Measurements from ENCODE around the gene VSIR. TPM values are rescaled to one million over a fixed set of nuclear protein-coding genes. Genes with fewer than 3 reads are reported as not detected.

The VSIR gene
- total RNA-seq, 2 donors from 2014 or later, result 14.8 to 17.1 TPM

- TF ChIP-seq POLR2A (IDR thresholded peaks at IDR 0.05), result no peak
- TF ChIP-seq, protein P1, sequence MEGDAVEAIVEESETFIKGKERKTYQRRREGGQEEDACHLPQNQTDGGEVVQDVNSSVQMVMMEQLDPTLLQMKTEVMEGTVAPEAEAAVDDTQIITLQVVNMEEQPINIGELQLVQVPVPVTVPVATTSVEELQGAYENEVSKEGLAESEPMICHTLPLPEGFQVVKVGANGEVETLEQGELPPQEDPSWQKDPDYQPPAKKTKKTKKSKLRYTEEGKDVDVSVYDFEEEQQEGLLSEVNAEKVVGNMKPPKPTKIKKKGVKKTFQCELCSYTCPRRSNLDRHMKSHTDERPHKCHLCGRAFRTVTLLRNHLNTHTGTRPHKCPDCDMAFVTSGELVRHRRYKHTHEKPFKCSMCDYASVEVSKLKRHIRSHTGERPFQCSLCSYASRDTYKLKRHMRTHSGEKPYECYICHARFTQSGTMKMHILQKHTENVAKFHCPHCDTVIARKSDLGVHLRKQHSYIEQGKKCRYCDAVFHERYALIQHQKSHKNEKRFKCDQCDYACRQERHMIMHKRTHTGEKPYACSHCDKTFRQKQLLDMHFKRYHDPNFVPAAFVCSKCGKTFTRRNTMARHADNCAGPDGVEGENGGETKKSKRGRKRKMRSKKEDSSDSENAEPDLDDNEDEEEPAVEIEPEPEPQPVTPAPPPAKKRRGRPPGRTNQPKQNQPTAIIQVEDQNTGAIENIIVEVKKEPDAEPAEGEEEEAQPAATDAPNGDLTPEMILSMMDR (IDR thresholded peaks at IDR 0.05), result no peak
- no peak for DNase-seq
- H3K9me3 ChIP-seq, result no peaks in the 10 kb centered on the region
- H3K4me3 ChIP-seq, result no peak overlapping the region
- intact Hi-C loops (cut with DNase I), result no loop called here
- WGBS, 2 donors, result 89 to 90% methylated on average over 10 of the region's 10 CpGs
- H3K27me3 ChIP-seq, result no peaks in the 10 kb centered on the region
- no peaks in the 10 kb centered on the region for H3K36me3 ChIP-seq (replicated peaks in 1 of 2; ENCODE audit: insufficient read depth in 1 of 2, low read depth in 2 of 2)
- no peak for ATAC-seq
- H3K4me1 ChIP-seq, result peaks cover 24% of the 10 kb centered on the region
- H3K27ac ChIP-seq, result no peak overlapping the region
Observed at GRCh38 chr10:71742301-71743088, 30.8 kb downstream of the VSIR start.

- H3K36me3 ChIP-seq (replicated peaks in 1 of 2; ENCODE audit: insufficient read depth in 1 of 2, low read depth in 2 of 2), result no peaks in the 10 kb centered on the region
- peaks cover 25% of the 10 kb centered on the region for H3K4me1 ChIP-seq
- ATAC-seq (no peak), DNase-seq (no peak)
- no peak overlapping the region for H3K4me3 ChIP-seq
- TF ChIP-seq, protein P1 (IDR thresholded peaks at IDR 0.05), result no peak
- TF ChIP-seq POLR2A (IDR thresholded peaks at IDR 0.05), result no peak
- WGBS, 2 donors, result 87 to 97% methylated on average over 16 to 19 of the region's 20 CpGs
- no peaks in the 10 kb centered on the region for H3K27me3 ChIP-seq
- no peak overlapping the region for H3K27ac ChIP-seq
- intact Hi-C loops (cut with DNase I), result no loop called here
- no peaks in the 10 kb centered on the region for H3K9me3 ChIP-seq
Observed at GRCh38 chr10:71741671-71742070, 31.6 kb downstream of the VSIR start.

GRCh38 chr10:71741029-71741428 is 32.3 kb downstream of the VSIR start:
- Histone ChIP-seq H3K9me3 (no peaks in the 10 kb centered on the region), H3K4me1 (peaks cover 23% of the 10 kb centered on the region), H3K27ac (no peak overlapping the region), H3K4me3 (no peak overlapping the region), H3K36me3 (replicated peaks in 1 of 2; ENCODE audit: insufficient read depth in 1 of 2, low read depth in 2 of 2) (no peaks in the 10 kb centered on the region), H3K27me3 (no peaks in the 10 kb centered on the region)
- no peak for ATAC-seq
- intact Hi-C loops (cut with DNase I), result no loop called here
- WGBS, 2 donors, result 46 to 54% methylated on average over 4 of the region's 4 CpGs
- no peak for DNase-seq
- TF ChIP-seq, protein P1 (IDR thresholded peaks at IDR 0.05), result no peak
- TF ChIP-seq POLR2A (IDR thresholded peaks at IDR 0.05), result no peak

DNA sequence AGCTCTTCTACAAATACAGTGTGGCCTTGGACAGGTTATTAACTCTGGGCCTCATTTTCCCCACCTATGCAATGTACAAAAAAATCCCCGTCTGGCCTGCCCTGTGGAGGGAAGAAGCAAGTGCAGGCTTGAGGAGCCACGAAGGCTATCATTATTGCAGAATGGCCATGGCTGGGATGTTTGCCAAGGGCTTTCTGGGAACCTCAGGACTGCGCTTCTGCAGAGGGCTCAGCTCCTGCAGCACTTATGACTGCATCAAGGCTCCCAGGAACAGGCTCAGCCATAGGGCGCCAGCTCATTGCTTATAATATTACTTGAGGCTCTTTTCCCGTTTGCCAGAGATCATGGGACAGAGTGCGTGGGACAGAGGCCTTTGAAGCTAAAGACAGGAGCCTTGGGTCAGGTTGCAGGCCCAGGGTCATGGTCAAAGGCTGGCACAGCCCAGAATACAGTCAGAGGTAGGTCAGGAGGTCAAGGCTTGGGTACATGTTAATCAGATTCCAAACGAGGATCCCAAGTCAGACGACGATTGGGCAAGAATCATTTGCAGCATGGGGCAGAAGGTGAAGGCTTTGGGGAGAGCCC is 33.2 kb downstream of the VSIR start:
- Histone ChIP-seq H3K27ac (no peak overlapping the region), H3K4me1 (peaks cover 20% of the 10 kb centered on the region), H3K9me3 (no peaks in the 10 kb centered on the region), H3K4me3 (no peak overlapping the region), H3K27me3 (no peaks in the 10 kb centered on the region), H3K36me3 (replicated peaks in 1 of 2; ENCODE audit: insufficient read depth in 1 of 2, low read depth in 2 of 2) (no peaks in the 10 kb centered on the region)
- 43 to 44% methylated on average over 7 to 9 of the region's 9 CpGs for WGBS, 2 donors
- ATAC-seq (no peak), DNase-seq (peak in 2 of 4 donors; percentile 44 to 64)
- intact Hi-C loops (cut with DNase I), result no loop called here
- TF ChIP-seq, protein P1 (IDR thresholded peaks at IDR 0.05), result no peak
- no peak for TF ChIP-seq POLR2A (IDR thresholded peaks at IDR 0.05)
